Measurements from ENCODE around the gene TMEM87B. TPM values are rescaled to one million over a fixed set of nuclear protein-coding genes. Genes with fewer than 3 reads are reported as not detected.
A peak's percentile ranks its signal among the peaks of the same experiment; 100 is the strongest.

TMEM87B gene
- total and polyA plus RNA-seq, 2 experiments from 2014 or later: 32.1 to 42.4 TPM

- in situ Hi-C loops (cut with MboI): no loop called here
- H3K4me3 ChIP-seq: no peak overlapping the region
- no peak for DNase-seq
- H3K27ac ChIP-seq: no peak overlapping the region
- no peak for TF ChIP-seq EZH2 (IDR thresholded peaks at IDR 0.05; ENCODE audit: insufficient read depth, poor library complexity, severe bottlenecking)
- TF ChIP-seq EZH2phosphoT487 (IDR thresholded peaks at IDR 0.05; ENCODE audit: insufficient read depth, low read depth): no peak
- no peaks in the 10 kb centered on the region for H3F3A ChIP-seq (ENCODE audit: insufficient read depth)
- no peaks in the 10 kb centered on the region for H3K36me3 ChIP-seq (ENCODE audit: low read depth)
- no peaks in the 10 kb centered on the region for H3K4me1 ChIP-seq (ENCODE audit: insufficient read depth)
- no peaks in the 10 kb centered on the region for H3K9me2 ChIP-seq (ENCODE audit: insufficient read depth)
- H3K9ac ChIP-seq: no peak overlapping the region
- H4K20me1 ChIP-seq (ENCODE audit: insufficient read depth): no peaks in the 10 kb centered on the region
- WGBS, 2 experiments (ENCODE audit: low coverage in 1 of 2, low lambda C conversion rate in 2 of 2, missing lambda C conversion rate in 2 of 2): 43 to 50% methylated on average over 4 of the region's 4 CpGs
- H2AFZ ChIP-seq: no peak overlapping the region
- no peaks in the 10 kb centered on the region for H3K79me2 ChIP-seq (ENCODE audit: insufficient read depth)
- H3K27me3 ChIP-seq (replicated peaks; ENCODE audit: insufficient read depth): peaks cover 50% of the 10 kb centered on the region
- no peaks in the 10 kb centered on the region for H3K9me3 ChIP-seq (ENCODE audit: low read depth)
- H3K4me2 ChIP-seq (ENCODE audit: unreplicated experiment): no peak overlapping the region
Observed at GRCh38 chr2:112019569-112019982, 35.5 kb upstream of the TMEM87B start.

- Histone ChIP-seq H2AFZ (no peak overlapping the region), H3K36me3 (ENCODE audit: low read depth) (no peaks in the 10 kb centered on the region), H3K79me2 (ENCODE audit: insufficient read depth) (no peaks in the 10 kb centered on the region), H3K9me2 (ENCODE audit: insufficient read depth) (no peaks in the 10 kb centered on the region), H4K20me1 (ENCODE audit: insufficient read depth) (no peaks in the 10 kb centered on the region), H3K4me1 (ENCODE audit: insufficient read depth) (no peaks in the 10 kb centered on the region), H3K4me2 (ENCODE audit: unreplicated experiment) (no peak overlapping the region), H3K27ac (no peak overlapping the region), H3F3A (ENCODE audit: insufficient read depth) (no peaks in the 10 kb centered on the region), H3K9me3 (ENCODE audit: low read depth) (no peaks in the 10 kb centered on the region), H3K4me3 (no peak overlapping the region), H3K9ac (no peak overlapping the region), H3K27me3 (replicated peaks; ENCODE audit: insufficient read depth) (peaks cover 45% of the 10 kb centered on the region)
- in situ Hi-C loops (cut with MboI): no loop called here
- TF ChIP-seq EZH2 (IDR thresholded peaks at IDR 0.05; ENCODE audit: insufficient read depth, poor library complexity, severe bottlenecking) (no peak), EZH2phosphoT487 (IDR thresholded peaks at IDR 0.05; ENCODE audit: insufficient read depth, low read depth) (no peak)
- no peak for DNase-seq
- WGBS, 2 experiments (ENCODE audit: low coverage in 1 of 2, low lambda C conversion rate in 2 of 2, missing lambda C conversion rate in 2 of 2): 93 to 95% methylated on average over 3 of the region's 3 CpGs
Observed at GRCh38 chr2:112020561-112020960, 34.5 kb upstream of the TMEM87B start.

- WGBS, 2 experiments (ENCODE audit: low coverage in 1 of 2, low lambda C conversion rate in 2 of 2, missing lambda C conversion rate in 2 of 2): 80% methylated on average over 10 of the region's 10 CpGs
- DNase-seq: no peak
Observed at GRCh38 chr2:112021290-112021689, 33.8 kb upstream of the TMEM87B start.

GRCh38 chr2:112021781-112022231 is 33.3 kb upstream of the TMEM87B start:
- no peaks in the 10 kb centered on the region for H4K20me1 ChIP-seq (ENCODE audit: insufficient read depth)
- H3K27me3 ChIP-seq (replicated peaks; ENCODE audit: insufficient read depth): peaks cover 33% of the 10 kb centered on the region
- no peak overlapping the region for H3K9ac ChIP-seq
- no peaks in the 10 kb centered on the region for H3K9me3 ChIP-seq (ENCODE audit: low read depth)
- no peaks in the 10 kb centered on the region for H3K9me2 ChIP-seq (ENCODE audit: insufficient read depth)
- no peak overlapping the region for H3K4me3 ChIP-seq
- 70 to 81% methylated on average over 8 of the region's 8 CpGs for WGBS, 2 experiments (ENCODE audit: low coverage in 1 of 2, low lambda C conversion rate in 2 of 2, missing lambda C conversion rate in 2 of 2)
- DNase-seq: peak; percentile 44
- H3K36me3 ChIP-seq (ENCODE audit: low read depth): no peaks in the 10 kb centered on the region
- H3K27ac ChIP-seq: no peak overlapping the region
- no peak overlapping the region for H2AFZ ChIP-seq
- no peaks in the 10 kb centered on the region for H3F3A ChIP-seq (ENCODE audit: insufficient read depth)
- no peaks in the 10 kb centered on the region for H3K79me2 ChIP-seq (ENCODE audit: insufficient read depth)
- H3K4me2 ChIP-seq (ENCODE audit: unreplicated experiment): no peak overlapping the region
- in situ Hi-C loops (cut with MboI): no loop called here
- no peaks in the 10 kb centered on the region for H3K4me1 ChIP-seq (ENCODE audit: insufficient read depth)
- TF ChIP-seq EZH2phosphoT487 (IDR thresholded peaks at IDR 0.05; ENCODE audit: insufficient read depth, low read depth) (no peak), EZH2 (IDR thresholded peaks at IDR 0.05; ENCODE audit: insufficient read depth, poor library complexity, severe bottlenecking) (no peak)

More at GRCh38 chr2:112021290-112021689, 33.8 kb upstream of the TMEM87B start:
- no peaks in the 10 kb centered on the region for H3K9me3 ChIP-seq (ENCODE audit: low read depth)
- H3K4me3 ChIP-seq: no peak overlapping the region
- no peaks in the 10 kb centered on the region for H3K36me3 ChIP-seq (ENCODE audit: low read depth)
- H3K4me1 ChIP-seq (ENCODE audit: insufficient read depth): no peaks in the 10 kb centered on the region
- H3K27ac ChIP-seq: no peak overlapping the region
- H3K9ac ChIP-seq: no peak overlapping the region
- peaks cover 38% of the 10 kb centered on the region for H3K27me3 ChIP-seq (replicated peaks; ENCODE audit: insufficient read depth)
- no peaks in the 10 kb centered on the region for H3K79me2 ChIP-seq (ENCODE audit: insufficient read depth)
- no peaks in the 10 kb centered on the region for H3F3A ChIP-seq (ENCODE audit: insufficient read depth)
- no peaks in the 10 kb centered on the region for H4K20me1 ChIP-seq (ENCODE audit: insufficient read depth)
- H2AFZ ChIP-seq: no peak overlapping the region
- no peaks in the 10 kb centered on the region for H3K9me2 ChIP-seq (ENCODE audit: insufficient read depth)
- H3K4me2 ChIP-seq (ENCODE audit: unreplicated experiment): no peak overlapping the region
- no peak for TF ChIP-seq EZH2 (IDR thresholded peaks at IDR 0.05; ENCODE audit: insufficient read depth, poor library complexity, severe bottlenecking)
- no peak for TF ChIP-seq EZH2phosphoT487 (IDR thresholded peaks at IDR 0.05; ENCODE audit: insufficient read depth, low read depth)
- in situ Hi-C loops (cut with MboI): no loop called here

GRCh38 chr2:112023707-112024106 is 31.4 kb upstream of the TMEM87B start:
- Histone ChIP-seq H2AFZ (no peak overlapping the region), H4K20me1 (ENCODE audit: insufficient read depth) (no peaks in the 10 kb centered on the region), H3K9me3 (ENCODE audit: low read depth) (no peaks in the 10 kb centered on the region), H3K4me3 (no peak overlapping the region), H3K79me2 (ENCODE audit: insufficient read depth) (no peaks in the 10 kb centered on the region), H3K4me2 (ENCODE audit: unreplicated experiment) (no peak overlapping the region), H3K4me1 (ENCODE audit: insufficient read depth) (no peaks in the 10 kb centered on the region), H3K27me3 (replicated peaks; ENCODE audit: insufficient read depth) (peaks cover 24% of the 10 kb centered on the region), H3K27ac (no peak overlapping the region), H3K36me3 (ENCODE audit: low read depth) (no peaks in the 10 kb centered on the region), H3F3A (ENCODE audit: insufficient read depth) (no peaks in the 10 kb centered on the region), H3K9me2 (ENCODE audit: insufficient read depth) (no peaks in the 10 kb centered on the region), H3K9ac (no peak overlapping the region)
- in situ Hi-C loops (cut with MboI): no loop called here
- DNase-seq: no peak
- TF ChIP-seq EZH2 (IDR thresholded peaks at IDR 0.05; ENCODE audit: insufficient read depth, poor library complexity, severe bottlenecking) (no peak), EZH2phosphoT487 (IDR thresholded peaks at IDR 0.05; ENCODE audit: insufficient read depth, low read depth) (no peak)
- WGBS, 2 experiments (ENCODE audit: low coverage in 1 of 2, low lambda C conversion rate in 2 of 2, missing lambda C conversion rate in 2 of 2): 74 to 75% methylated on average over 5 of the region's 5 CpGs

Data from GM23248 (cell line).